Glutamatergic neuron (in vitro differentiated cells): ENCODE data around the gene MAPK1. TPM values are rescaled to one million over a fixed set of nuclear protein-coding genes. Genes with fewer than 3 reads are reported as not detected.
"Not testable (repeated sequence)": the region's sequence is repeated elsewhere in the genome, so short reads cannot be mapped to it uniquely, and the experiment has no call there.

Source experiments
- DNase-seq: peaks from one replicate; pipeline ENCODE4 v3.0.0; 2022
- H3K27ac Mint-ChIP-seq: one replicate; pipeline ENCODE4 v1.8.0; 2020; ENCODE audit warnings: mild to moderate bottlenecking, mixed read lengths, inconsistent platforms; ENCODE audit not compliant: unreplicated experiment
- H3K27me3 Mint-ChIP-seq: one replicate; pipeline ENCODE4 v1.8.0; 2020; ENCODE audit warnings: mild to moderate bottlenecking, moderate library complexity, mixed read lengths, inconsistent platforms; ENCODE audit not compliant: unreplicated experiment
- H3K36me3 Mint-ChIP-seq: one replicate; pipeline ENCODE4 v1.8.0; 2020; ENCODE audit warnings: mild to moderate bottlenecking, mixed read lengths, inconsistent platforms; ENCODE audit not compliant: unreplicated experiment
- H3K4me1 Mint-ChIP-seq: one replicate; pipeline ENCODE4 v1.8.0; 2020; ENCODE audit warnings: mild to moderate bottlenecking, low read depth, mixed read lengths, inconsistent platforms; ENCODE audit not compliant: unreplicated experiment
- H3K4me3 Mint-ChIP-seq: one replicate; pipeline ENCODE4 v1.8.0; 2020; ENCODE audit warnings: mild to moderate bottlenecking, mixed read lengths, inconsistent platforms; ENCODE audit not compliant: unreplicated experiment
- H3K9me3 Mint-ChIP-seq: one replicate; pipeline ENCODE4 v1.8.0; 2020; ENCODE audit warnings: mild to moderate bottlenecking, moderate library complexity, mixed read lengths, inconsistent platforms; ENCODE audit not compliant: unreplicated experiment
- CTCF ChIP-seq: fragments of 200-600 bp; sonication (generic); IDR thresholded peaks from one replicate; pipeline ENCODE4 v1.5.0; 2021; ENCODE audit not compliant: partially characterized antibody, unreplicated experiment
- total RNA-seq: library from RNA; stranded (reverse); fragmentation: NEBNext Ultra II Directional; extraction: Animal tissue kit (Norgen Biotek cat#: 25700); gene quantifications from one replicate; pipeline ENCODE4 v1.2.1, GENCODE V29; 2021; ENCODE audit not compliant: unreplicated experiment

MAPK1 gene
- total RNA-seq, 1 donor from 2014 or later: 148 TPM

- no peaks in the 10 kb centered on the region for H3K27me3 Mint-ChIP-seq
- H3K27ac Mint-ChIP-seq: no peak overlapping the region
Observed at GRCh38 chr22:21803811-21804249, 63.6 kb downstream of the MAPK1 start.

GRCh38 chr22:21802673-21803072 lies 64.8 kb downstream of the MAPK1 start:
- no peak overlapping the region for H3K27ac Mint-ChIP-seq
- no peak for TF ChIP-seq CTCF
- H3K27me3 Mint-ChIP-seq: no peaks in the 10 kb centered on the region
- no peak for DNase-seq
- H3K36me3 Mint-ChIP-seq: peaks cover 11% of the 10 kb centered on the region
- H3K4me3 Mint-ChIP-seq: no peak overlapping the region
- no peaks in the 10 kb centered on the region for H3K4me1 Mint-ChIP-seq
- H3K9me3 Mint-ChIP-seq: peaks cover 4% of the 10 kb centered on the region

More at GRCh38 chr22:21803811-21804249, 63.6 kb downstream of the MAPK1 start:
- Mint-ChIP-seq H3K4me3 (no peak overlapping the region), H3K4me1 (peaks cover 3% of the 10 kb centered on the region), H3K9me3 (peaks cover 4% of the 10 kb centered on the region), H3K36me3 (peaks cover 11% of the 10 kb centered on the region)
- TF ChIP-seq CTCF: no peak
- no peak for DNase-seq

GRCh38 chr22:21802056-21802455 lies 65.4 kb downstream of the MAPK1 start:
- Mint-ChIP-seq H3K27me3 (no peaks in the 10 kb centered on the region), H3K36me3 (peaks cover 11% of the 10 kb centered on the region), H3K27ac (no peak overlapping the region), H3K9me3 (peaks cover 4% of the 10 kb centered on the region), H3K4me3 (no peak overlapping the region), H3K4me1 (no peaks in the 10 kb centered on the region)
- TF ChIP-seq CTCF: no peak
- no peak for DNase-seq

- H3K36me3 Mint-ChIP-seq: peaks cover 11% of the 10 kb centered on the region
- not testable (repeated sequence) for H3K4me1 Mint-ChIP-seq, H3K27ac Mint-ChIP-seq, DNase-seq, H3K27me3 Mint-ChIP-seq, H3K9me3 Mint-ChIP-seq, H3K4me3 Mint-ChIP-seq
Observed at GRCh38 chr22:21801304-21801644, 66.2 kb downstream of the MAPK1 start.

- Mint-ChIP-seq H3K27ac (no peak overlapping the region), H3K36me3 (peaks cover 17% of the 10 kb centered on the region), H3K4me1 (no peaks in the 10 kb centered on the region), H3K9me3 (peaks cover 4% of the 10 kb centered on the region), H3K27me3 (peaks cover 1% of the 10 kb centered on the region), H3K4me3 (no peak overlapping the region)
- no peak for TF ChIP-seq CTCF
- DNase-seq: no peak
Observed at GRCh38 chr22:21800552-21801303, 66.7 kb downstream of the MAPK1 start.
